Colonic mucosa (tissue), 4 donors: ENCODE data around the gene OR5A1. TPM values are rescaled to one million over a fixed set of nuclear protein-coding genes. Genes with fewer than 3 reads are reported as not detected.

Source experiments
- DNase-seq: peaks from one replicate; pipeline ENCODE4 v3.0.0-alpha.2; 2020
- H3K27ac ChIP-seq: fragments of 200-600 bp; one replicate; pipeline ENCODE4 v1.8.0; 2021
- H3K27me3 ChIP-seq: fragments of 200-600 bp; one replicate; pipeline ENCODE4 v1.8.0; 2021
- H3K36me3 ChIP-seq: fragments of 200-600 bp; one replicate; pipeline ENCODE4 v1.8.0; 2021
- H3K4me1 ChIP-seq: fragments of 200-600 bp; one replicate; pipeline ENCODE4 v1.8.0; 2021; ENCODE audit warnings: mild to moderate bottlenecking
- H3K4me3 ChIP-seq: fragments of 200-600 bp; one replicate; pipeline ENCODE4 v1.8.0; 2021
- H3K9ac ChIP-seq, 2 donors: one replicate each; pipeline ENCODE4 v1.7.0; 2013; ENCODE audit warnings: control low read depth in 2 of 2, low read depth in 2 of 2, low read length in 2 of 2
- H3K9me3 ChIP-seq: fragments of 200-600 bp; one replicate; pipeline ENCODE4 v1.8.0; 2021
- intact Hi-C: fragments of 100-400 bp; cut with DNase I; formaldehyde crosslinking; loops from one replicate; pipeline ENCODE4 v1.14.1; 2022
- total RNA-seq, 2 donors: library from RNA; stranded (reverse); fragmentation: NEBNext Ultra II Directional in 1 of 2; extraction: Animal tissue kit (Norgen Biotek cat#: 25700) in 1 of 2; gene quantifications; one replicate each; pipeline ENCODE4 v1.2.1, GENCODE V29; 2021
- TF ChIP-seq, protein P1 (sequence below): fragments of 200-600 bp; IDR thresholded peaks from one replicate; pipeline ENCODE4 v1.8.0; 2022; ENCODE audit warnings: antibody characterized with exemption, mild to moderate bottlenecking
- donor health status: healthy.
- donor health status: DM: no; HTN: no; CAD: no.
- donor health status: DM: no; HTN: no; CAD: no.

Gene OR5A1
- total RNA-seq, 2 donors from 2014 or later: not detected

DNA sequence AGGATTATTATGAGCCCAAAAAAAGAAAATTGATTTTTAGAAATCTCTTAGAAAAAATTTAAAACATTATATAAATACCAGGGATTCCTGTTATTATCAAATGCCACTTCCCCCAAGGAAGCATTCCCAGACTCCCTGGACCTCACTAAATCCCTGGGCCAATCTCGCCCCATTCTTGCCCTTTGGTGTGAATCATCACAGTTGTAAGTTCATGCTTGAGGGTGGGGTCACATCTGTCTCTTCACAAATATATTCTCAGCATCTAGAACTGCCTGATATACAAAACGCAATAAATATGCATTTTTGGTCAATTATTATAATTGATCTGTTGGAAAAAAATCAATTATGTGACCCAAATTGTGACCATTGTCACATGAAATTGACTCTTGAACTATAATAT lies 12.2 kb downstream of the OR5A1 start:
- intact Hi-C loops: no loop called here
- H3K9me3 ChIP-seq: no peaks in the 10 kb centered on the region
- no peak for DNase-seq
- H3K4me3 ChIP-seq: no peak overlapping the region
- H3K27ac ChIP-seq: no peak overlapping the region
- TF ChIP-seq, protein P1, sequence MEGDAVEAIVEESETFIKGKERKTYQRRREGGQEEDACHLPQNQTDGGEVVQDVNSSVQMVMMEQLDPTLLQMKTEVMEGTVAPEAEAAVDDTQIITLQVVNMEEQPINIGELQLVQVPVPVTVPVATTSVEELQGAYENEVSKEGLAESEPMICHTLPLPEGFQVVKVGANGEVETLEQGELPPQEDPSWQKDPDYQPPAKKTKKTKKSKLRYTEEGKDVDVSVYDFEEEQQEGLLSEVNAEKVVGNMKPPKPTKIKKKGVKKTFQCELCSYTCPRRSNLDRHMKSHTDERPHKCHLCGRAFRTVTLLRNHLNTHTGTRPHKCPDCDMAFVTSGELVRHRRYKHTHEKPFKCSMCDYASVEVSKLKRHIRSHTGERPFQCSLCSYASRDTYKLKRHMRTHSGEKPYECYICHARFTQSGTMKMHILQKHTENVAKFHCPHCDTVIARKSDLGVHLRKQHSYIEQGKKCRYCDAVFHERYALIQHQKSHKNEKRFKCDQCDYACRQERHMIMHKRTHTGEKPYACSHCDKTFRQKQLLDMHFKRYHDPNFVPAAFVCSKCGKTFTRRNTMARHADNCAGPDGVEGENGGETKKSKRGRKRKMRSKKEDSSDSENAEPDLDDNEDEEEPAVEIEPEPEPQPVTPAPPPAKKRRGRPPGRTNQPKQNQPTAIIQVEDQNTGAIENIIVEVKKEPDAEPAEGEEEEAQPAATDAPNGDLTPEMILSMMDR: no peak
- H3K27me3 ChIP-seq: no peaks in the 10 kb centered on the region
- no peaks in the 10 kb centered on the region for H3K36me3 ChIP-seq
- H3K4me1 ChIP-seq: no peaks in the 10 kb centered on the region
- H3K9ac ChIP-seq: no peak overlapping the region

DNA sequence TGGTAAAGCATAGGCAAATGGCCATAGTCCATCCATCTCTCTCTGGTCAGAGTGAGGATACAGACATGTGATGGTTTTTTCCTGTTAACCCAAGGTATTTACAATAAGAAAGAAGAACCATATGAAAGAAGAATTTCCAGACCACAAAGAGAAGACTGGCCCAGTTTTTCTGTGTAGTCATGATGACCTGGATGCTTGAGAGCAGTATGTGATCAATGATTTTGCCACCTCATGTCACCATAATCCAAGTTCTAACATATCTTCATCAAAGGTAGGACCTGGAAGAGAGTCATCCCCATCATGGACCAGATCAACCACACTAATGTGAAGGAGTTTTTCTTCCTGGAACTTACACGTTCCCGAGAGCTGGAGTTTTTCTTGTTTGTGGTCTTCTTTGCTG lies 20.4 kb downstream of the OR5A1 start, which contains the start of gene OR4D6:
Gene OR4D6 (plus strand): TSS at position 301 of the 400 bp plus-strand sequence. CDS start 0 bp downstream, at position 301.
- Histone ChIP-seq H3K27ac (no peak within 1 kb of the TSS), H3K4me1 (no peaks in the 10 kb centered on the region), H3K4me3 (no peak within 1 kb of the TSS), H3K9ac (no peak within 1 kb of the TSS), H3K9me3 (no peaks in the 10 kb centered on the region), H3K36me3 (no peaks in the 10 kb centered on the region), H3K27me3 (no peaks in the 10 kb centered on the region)
- DNase-seq: no peak
- intact Hi-C loops: no loop called here
- TF ChIP-seq, protein P1: no peak

DNA sequence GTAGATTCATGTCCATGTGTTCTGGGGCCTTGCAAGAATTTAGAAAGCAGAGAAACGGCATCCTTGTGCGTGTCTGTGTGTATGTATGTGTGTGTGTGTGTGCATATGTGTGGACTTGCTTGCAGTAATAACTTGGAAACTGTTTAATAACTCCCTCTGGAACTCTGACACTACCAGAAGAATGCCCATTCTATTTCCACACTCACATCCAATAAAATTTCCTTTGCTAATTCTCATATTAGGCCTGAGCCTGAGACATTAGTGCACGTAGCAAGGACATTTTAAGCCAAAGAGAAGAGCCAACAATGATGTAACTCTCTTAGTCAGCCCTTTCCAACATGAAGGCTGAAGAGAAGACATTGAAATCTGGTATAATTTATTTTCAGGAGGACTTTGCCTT lies 23.6 kb downstream of the OR5A1 start:
- H3K27me3 ChIP-seq: no peaks in the 10 kb centered on the region
- TF ChIP-seq, protein P1: no peak
- no peaks in the 10 kb centered on the region for H3K4me1 ChIP-seq
- no peak overlapping the region for H3K9ac ChIP-seq
- no peaks in the 10 kb centered on the region for H3K9me3 ChIP-seq
- H3K36me3 ChIP-seq: no peaks in the 10 kb centered on the region
- no peak overlapping the region for H3K4me3 ChIP-seq
- intact Hi-C loops: no loop called here
- no peak for DNase-seq
- H3K27ac ChIP-seq: no peak overlapping the region

DNA sequence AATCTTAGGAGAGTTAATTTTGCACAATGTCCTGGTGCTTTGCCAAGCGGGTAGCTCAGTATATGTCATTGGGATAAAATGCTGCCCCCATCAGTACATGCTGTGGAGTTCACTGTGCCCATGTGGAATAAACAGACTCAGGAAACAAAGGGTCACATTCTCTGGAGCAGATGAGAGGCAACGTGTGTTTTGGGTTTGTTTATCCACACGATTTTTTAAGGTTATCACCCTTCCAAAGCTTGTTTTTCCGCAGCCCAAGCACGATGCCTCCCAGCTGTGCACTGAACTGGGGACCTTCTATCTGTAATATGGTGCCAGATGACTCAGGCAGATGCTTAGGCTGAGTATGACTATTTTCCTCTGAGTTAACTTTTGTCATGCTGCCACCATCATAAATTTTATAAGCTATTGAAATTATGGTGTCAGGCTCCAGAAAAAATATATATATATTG lies 26.9 kb downstream of the OR5A1 start:
- H3K4me1 ChIP-seq: no peaks in the 10 kb centered on the region
- no peak for DNase-seq
- H3K27ac ChIP-seq: no peak overlapping the region
- no peak overlapping the region for H3K4me3 ChIP-seq
- intact Hi-C loops: no loop called here
- no peaks in the 10 kb centered on the region for H3K27me3 ChIP-seq
- no peaks in the 10 kb centered on the region for H3K9me3 ChIP-seq
- TF ChIP-seq, protein P1: no peak
- H3K36me3 ChIP-seq: no peaks in the 10 kb centered on the region
- no peak overlapping the region for H3K9ac ChIP-seq

DNA sequence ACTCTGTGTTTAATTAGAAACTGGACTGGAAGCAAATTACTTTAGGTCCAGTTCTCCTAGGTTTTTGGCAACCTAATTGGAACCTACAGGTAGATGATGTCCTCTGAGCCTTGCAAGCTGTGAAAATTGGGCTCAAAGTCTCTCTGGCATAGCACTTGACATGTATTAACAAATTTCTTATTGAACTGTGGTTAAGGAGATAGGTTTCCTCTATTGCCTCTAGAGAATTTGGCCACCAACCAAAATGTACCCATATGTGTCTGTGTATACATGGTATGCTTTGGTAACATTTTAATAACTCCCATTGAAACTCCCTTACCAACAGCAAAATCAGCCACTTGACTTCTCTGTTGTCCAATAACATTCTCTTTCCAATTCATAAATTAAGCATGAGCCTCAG lies 36.7 kb downstream of the OR5A1 start, which contains the start of gene OR4D10:
Gene OR4D10 (plus strand): TSS at position 301 of the 400 bp plus-strand sequence. CDS start 4,115 bp downstream, outside the sequence.
- TF ChIP-seq, protein P1: no peak

More for the DNA sequence above, 36.7 kb downstream of the OR5A1 start, which contains the start of gene OR4D10:
- Histone ChIP-seq H3K36me3 (no peaks in the 10 kb centered on the region), H3K27ac (no peak within 1 kb of the TSS), H3K9me3 (no peaks in the 10 kb centered on the region), H3K4me1 (no peaks in the 10 kb centered on the region), H3K4me3 (no peak within 1 kb of the TSS), H3K27me3 (no peaks in the 10 kb centered on the region), H3K9ac (no peak within 1 kb of the TSS)
- intact Hi-C loops: no loop called here
- DNase-seq: no peak
